Stimulated activated CD4-positive, alpha-beta T cell treated with anti-CD3 and anti-CD28 coated beads, Interleukin-12 subunit alpha, Interleukin-12 subunit beta, amount 100 ng/mL, for 24 hours (primary cell): ENCODE measurements around the gene KRTAP1-1.
"Not testable (repeated sequence)": the region's sequence is repeated elsewhere in the genome, so short reads cannot be mapped to it uniquely, and the experiment has no call there.

Experiments used
- DNase-seq, 2 experiments: peaks; one replicate each; pipeline ENCODE4 v3.0.0-alpha.2; 2020; ENCODE audit warnings: low read depth in 2 of 2

KRTAP1-1 gene

GRCh38 chr17:41040783-41041571 is at the start of gene KRTAP1-1:
Gene KRTAP1-1, minus strand, starts transcription at chr17:41041450. Its CDS starts 53 bp downstream, at chr17:41041397.
- not testable (repeated sequence) for DNase-seq

- DNase-seq = not testable (repeated sequence)
Observed at GRCh38 chr17:41088760-41089352, 47.6 kb upstream of the KRTAP1-1 start.

- DNase-seq = not testable (repeated sequence)
Observed at GRCh38 chr17:41084100-41084856, 43.0 kb upstream of the KRTAP1-1 start, which contains the start of gene KRTAP4-7. Gene KRTAP4-7, plus strand, starts transcription at chr17:41084150. Its CDS starts 57 bp downstream, at chr17:41084207.

GRCh38 chr17:41083427-41083826 is 42.2 kb upstream of the KRTAP1-1 start:
- not testable (repeated sequence) for DNase-seq

GRCh38 chr17:41082626-41083025 is 41.4 kb upstream of the KRTAP1-1 start:
- no peak for DNase-seq

- no peak for DNase-seq
Observed at GRCh38 chr17:41076788-41077187, 35.5 kb upstream of the KRTAP1-1 start.

- no peak for DNase-seq
Observed at GRCh38 chr17:41073676-41074075, 32.4 kb upstream of the KRTAP1-1 start.

- DNase-seq = no peak
Observed at GRCh38 chr17:41071606-41072360, 30.5 kb upstream of the KRTAP1-1 start.

GRCh38 chr17:41069031-41069430 is 27.8 kb upstream of the KRTAP1-1 start:
- DNase-seq = no peak

- no peak for DNase-seq
Observed at GRCh38 chr17:41067281-41067680, 26.0 kb upstream of the KRTAP1-1 start.

- no peak for DNase-seq
Observed at GRCh38 chr17:41065829-41066624, 24.8 kb upstream of the KRTAP1-1 start, which contains the start of gene KRTAP2-4. Gene KRTAP2-4, minus strand, starts transcription at chr17:41065879. Its CDS starts 34 bp downstream, at chr17:41065845.

- not testable (repeated sequence) for DNase-seq
Observed at GRCh38 chr17:41065016-41065689, 23.9 kb upstream of the KRTAP1-1 start.

- no peak for DNase-seq
Observed at GRCh38 chr17:41064301-41064700, 23.1 kb upstream of the KRTAP1-1 start.

- no peak for DNase-seq
Observed at GRCh38 chr17:41063449-41063848, 22.2 kb upstream of the KRTAP1-1 start.

- no peak for DNase-seq
Observed at GRCh38 chr17:41061964-41062363, 20.7 kb upstream of the KRTAP1-1 start.

GRCh38 chr17:41060052-41060604 is 18.9 kb upstream of the KRTAP1-1 start, which contains the start of gene KRTAP2-3:
Gene KRTAP2-3, minus strand, starts transcription at chr17:41060114. Its CDS starts 64 bp downstream, at chr17:41060050.
- no peak for DNase-seq

- DNase-seq = not testable (repeated sequence)
Observed at GRCh38 chr17:41059276-41060051, 18.2 kb upstream of the KRTAP1-1 start.

GRCh38 chr17:41058741-41059140 is 17.5 kb upstream of the KRTAP1-1 start:
- DNase-seq = no peak

GRCh38 chr17:41057547-41057946 is 16.3 kb upstream of the KRTAP1-1 start:
- no peak for DNase-seq
